IPS DF 4.7 (cell line): ENCODE results near the gene DDIT4.
"Not testable (repeated sequence)": the region's sequence is repeated elsewhere in the genome, so short reads cannot be mapped to it uniquely, and the experiment has no call there.

Source experiments
- DNase-seq: peaks from one replicate; pipeline ENCODE4 v3.0.0-alpha.2; 2013; ENCODE audit warnings: low spot score; ENCODE audit errors: extremely low read depth

The DDIT4 gene, protein sequence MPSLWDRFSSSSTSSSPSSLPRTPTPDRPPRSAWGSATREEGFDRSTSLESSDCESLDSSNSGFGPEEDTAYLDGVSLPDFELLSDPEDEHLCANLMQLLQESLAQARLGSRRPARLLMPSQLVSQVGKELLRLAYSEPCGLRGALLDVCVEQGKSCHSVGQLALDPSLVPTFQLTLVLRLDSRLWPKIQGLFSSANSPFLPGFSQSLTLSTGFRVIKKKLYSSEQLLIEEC

DNA sequence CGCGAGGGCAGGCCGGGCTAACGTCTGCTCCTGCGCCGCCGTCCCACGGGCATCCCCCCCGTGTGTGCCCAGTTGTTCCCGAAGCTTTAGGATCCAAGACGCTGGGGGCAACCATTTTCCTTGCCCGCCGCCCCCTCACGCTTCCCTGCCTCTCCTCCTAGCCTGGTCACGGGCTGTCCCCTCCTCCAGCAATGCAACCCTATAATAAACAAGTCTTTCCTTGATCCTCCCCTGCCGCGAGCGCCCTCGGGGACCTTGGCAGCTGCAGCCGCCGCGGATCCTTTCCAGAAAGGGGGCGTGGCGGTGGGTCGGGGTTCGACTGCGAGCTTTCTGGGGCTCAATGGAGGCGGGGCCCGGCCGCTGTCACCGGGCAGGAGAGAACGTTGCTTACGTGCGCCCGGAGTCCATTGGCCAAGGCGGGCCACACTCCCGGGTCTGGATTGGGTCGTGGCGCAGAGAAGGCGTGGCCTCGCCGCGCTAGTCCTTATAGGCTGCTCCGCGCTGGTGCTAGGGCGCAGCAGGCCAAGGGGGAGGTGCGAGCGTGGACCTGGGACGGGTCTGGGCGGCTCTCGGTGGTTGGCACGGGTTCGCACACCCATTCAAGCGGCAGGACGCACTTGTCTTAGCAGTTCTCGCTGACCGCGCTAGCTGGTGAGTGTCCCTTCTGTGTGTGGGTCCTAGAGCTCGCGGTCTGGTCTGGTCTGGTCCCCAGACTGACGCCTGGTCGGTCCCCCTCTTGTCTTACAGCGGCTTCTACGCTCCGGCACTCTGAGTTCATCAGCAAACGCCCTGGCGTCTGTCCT is at the start of gene DDIT4:
TSS of gene DDIT4 (plus strand) at position 515 of the 803 bp plus-strand sequence. CDS start 293 bp downstream, outside the sequence.
- peak; percentile 94 for DNase-seq

DNA sequence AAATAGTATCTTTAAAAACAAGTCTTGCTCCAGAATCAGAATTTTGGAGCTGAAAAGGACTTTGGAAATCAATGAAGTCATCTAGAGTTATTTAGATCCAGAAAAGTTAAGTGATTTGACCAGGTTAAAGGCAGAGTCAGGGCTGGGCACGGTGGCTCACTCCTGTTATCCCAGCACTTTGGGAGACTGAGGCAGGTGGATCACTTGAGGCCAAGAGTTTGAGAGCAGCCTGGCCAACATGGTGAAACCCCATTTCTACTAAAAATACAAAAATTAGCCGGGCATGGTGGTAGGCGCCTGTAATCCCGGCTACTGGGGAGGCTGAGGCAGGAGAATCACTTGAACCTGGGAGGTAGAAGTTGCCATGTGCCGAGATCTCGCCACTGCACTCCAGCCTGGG is 49.5 kb upstream of the DDIT4 start:
- not testable (repeated sequence) for DNase-seq

DNA sequence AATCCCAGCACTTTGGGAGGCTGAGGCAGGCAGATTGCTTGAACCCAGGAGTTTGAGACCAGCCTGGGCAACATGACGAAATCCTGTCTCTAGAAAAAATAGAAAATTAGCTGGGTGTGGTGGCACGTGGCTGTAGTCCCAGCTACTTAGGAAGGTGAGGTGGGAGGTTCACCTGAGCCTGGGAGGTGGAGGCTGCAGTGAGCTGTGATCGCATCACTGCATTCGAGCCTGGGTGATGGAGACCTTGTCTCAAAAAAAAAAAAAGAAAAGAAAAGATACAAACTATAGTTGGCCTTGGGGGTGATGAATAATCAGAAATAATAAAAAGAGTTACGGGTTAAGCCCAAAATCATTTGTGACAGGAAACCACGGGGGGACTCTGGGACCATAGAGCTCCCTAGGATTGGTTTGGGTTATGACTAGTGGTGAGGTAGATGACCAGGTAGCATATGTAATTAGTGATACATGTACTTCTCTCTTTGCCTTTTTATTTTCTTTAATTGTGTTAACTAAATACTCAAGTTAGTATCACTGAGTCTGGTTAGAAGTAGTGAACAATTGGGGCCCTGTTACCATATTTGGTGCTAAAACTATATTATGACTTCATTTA is 47.2 kb upstream of the DDIT4 start:
- DNase-seq = no peak

- no peak for DNase-seq
Measured at GRCh38 chr10:72227826-72228225, 45.9 kb upstream of the DDIT4 start.

GRCh38 chr10:72228318-72228751 is 45.4 kb upstream of the DDIT4 start:
- no peak for DNase-seq

GRCh38 chr10:72229261-72230251 is 44.2 kb upstream of the DDIT4 start:
- no peak for DNase-seq

- DNase-seq = no peak
Measured at GRCh38 chr10:72233621-72234020, 40.1 kb upstream of the DDIT4 start.

DNA sequence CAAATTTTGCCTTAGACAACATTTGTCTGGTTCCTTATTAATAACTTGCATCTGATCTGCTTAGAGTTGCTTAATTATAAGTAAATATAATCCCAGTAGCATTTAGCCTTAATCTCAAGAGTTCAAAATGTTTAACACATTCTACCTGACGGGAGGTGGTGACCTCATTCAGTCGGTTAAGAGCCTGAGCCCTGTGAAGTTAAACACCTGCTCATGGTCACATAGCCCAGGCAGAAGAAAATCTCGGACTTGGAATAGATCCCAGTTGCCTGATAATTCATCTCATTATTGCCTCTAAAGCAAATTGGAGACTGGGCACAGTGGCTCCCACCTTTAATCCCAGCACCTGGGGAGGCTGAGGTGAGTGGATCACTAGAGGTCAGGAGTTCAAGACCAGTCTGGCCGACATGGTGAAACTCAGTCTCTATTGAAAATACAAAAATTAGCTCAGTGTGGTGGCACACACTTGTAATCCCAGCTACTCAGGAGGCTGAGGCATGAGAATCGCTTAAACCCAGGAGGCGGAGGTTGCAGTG is 39.1 kb upstream of the DDIT4 start:
- DNase-seq = no peak

- no peak for DNase-seq
Measured at GRCh38 chr10:72235544-72236279, 38.0 kb upstream of the DDIT4 start.

DNA sequence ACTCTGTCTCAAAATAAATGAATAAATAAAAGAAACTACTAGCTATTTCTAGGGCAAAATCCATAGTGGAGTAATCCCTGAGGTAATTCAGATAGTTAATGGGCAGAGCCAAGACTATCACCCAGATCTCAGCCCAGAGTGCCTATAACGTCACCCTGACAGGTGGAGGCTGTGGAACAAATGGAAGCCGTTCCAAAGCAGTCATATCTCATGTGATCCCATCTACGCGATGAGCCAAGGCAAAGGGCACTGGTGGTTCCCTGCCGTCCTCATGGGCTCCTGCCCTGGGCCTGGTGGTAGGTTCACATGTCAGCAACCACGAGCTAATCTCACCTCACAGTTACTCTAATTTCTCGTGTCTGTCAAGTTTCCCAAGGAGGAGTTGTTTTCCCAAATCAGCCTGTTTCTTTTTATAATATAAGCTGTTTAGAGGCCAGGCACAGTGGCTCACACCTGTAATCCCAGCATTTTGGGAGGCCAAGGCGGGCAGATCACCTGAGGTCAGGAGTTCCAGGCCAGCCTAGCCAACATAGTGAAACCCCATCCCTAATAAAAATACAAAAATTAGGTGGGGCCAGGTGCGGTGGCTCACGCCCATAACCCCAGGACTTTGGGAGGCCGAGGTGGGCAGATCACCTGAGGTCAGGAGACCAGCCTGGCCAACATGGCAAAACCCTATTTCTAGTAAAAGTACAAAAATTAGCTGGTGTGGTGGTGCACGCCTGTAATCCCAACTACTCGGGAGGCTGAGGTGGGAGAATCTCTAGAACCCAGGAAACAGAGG is 35.1 kb upstream of the DDIT4 start:
- no peak for DNase-seq

DNA sequence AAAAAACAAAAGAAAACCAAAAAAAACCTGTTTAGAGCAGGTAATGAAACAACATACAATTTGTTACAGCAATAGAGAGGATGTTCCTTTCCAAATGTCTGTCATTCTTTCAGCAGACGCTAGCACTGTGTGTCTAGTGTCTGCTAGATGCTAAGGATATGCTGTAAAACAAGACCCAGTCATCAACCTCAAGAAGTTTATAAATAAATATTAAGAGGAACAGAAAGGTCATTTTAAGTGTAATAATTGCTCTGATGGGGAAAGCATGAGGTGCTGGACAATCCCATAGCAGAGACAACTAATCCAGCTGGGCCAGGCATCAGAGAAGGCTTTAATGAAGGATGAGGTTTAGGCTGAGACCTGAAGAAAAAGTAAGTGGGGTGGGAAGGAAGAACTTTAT is 34.3 kb upstream of the DDIT4 start:
- no peak for DNase-seq

DNA sequence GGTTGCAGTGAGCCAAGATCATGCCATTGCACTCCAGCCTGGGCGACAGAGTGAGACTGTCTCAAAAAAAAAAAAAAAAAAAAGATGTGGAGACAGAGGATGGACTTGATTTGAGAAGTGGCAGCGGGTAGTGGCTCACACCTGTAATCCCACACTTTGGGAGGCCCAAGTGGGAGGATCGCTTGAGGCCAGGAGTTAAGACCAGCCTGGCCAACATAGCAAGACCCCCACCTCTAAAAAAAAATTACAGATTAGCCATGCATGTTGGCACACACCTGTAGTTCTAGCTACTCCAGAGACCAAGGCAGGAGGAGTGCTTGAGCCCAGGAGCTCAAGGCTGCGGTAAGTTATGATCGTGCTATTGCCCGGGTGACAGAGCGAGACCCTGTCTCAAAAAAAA is 33.4 kb upstream of the DDIT4 start:
- no peak for DNase-seq

GRCh38 chr10:72241691-72242252 is 32.0 kb upstream of the DDIT4 start:
- DNase-seq = no peak

DNA sequence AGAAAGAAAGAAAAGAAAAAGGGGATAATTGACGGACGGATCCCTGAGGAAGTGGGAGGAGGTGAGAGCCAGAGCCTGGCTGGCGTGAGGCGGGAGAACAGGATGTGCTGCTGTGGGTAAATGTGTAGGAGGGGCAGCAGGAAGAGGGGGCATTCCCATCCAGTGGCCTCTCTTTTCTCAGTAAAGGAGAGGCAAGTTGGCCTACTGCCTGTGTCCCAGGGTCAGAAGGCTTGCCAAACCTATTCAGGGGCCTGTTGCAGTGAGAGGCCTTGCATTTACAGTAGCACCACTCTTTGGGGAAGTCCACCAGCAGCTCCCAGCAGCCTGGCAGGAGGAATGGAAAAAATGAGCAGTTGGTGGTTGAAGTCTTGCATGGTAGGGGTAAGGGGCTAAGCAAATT is 31.0 kb upstream of the DDIT4 start:
- DNase-seq = no peak

- no peak for DNase-seq
Measured at GRCh38 chr10:72243822-72244437, 29.8 kb upstream of the DDIT4 start.

GRCh38 chr10:72244573-72245038 is 29.1 kb upstream of the DDIT4 start:
- DNase-seq = no peak

DNA sequence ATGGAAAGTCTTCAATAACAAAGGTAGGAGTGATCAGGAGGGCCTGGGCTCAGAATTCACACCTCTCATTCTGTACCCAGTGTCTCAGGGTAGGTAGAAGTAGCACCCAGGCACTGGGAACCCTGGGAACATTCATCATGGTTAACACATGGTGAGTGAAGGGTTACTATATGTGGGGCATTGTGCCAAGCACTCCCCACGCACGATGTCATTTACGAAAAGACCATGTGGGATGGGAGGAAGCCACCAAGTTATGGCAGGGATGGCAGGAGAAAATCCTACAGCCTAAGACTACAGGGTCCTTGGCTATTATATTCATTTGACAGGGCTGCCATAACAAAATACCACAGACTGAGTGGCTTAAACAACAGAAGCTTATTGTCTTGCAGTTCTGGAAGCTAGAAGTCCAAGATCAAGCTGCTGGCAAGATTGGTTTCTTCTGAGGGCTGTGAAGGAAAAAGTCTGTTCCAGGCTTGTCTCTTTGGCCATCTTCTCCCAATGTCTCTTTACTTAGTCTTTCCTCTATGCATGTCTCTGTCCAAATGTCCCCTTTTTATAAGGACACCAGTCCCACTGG is 27.7 kb upstream of the DDIT4 start:
- no peak for DNase-seq

GRCh38 chr10:72248468-72249151 is 25.1 kb upstream of the DDIT4 start:
- DNase-seq = no peak
